RWPE2 (cell line): ENCODE measurements around the gene ZGPAT.
"Not testable (repeated sequence)": the region's sequence is repeated elsewhere in the genome, so short reads cannot be mapped to it uniquely, and the experiment has no call there.

Experiments
- ATAC-seq: fragments of 200-7000 bp; cut with Tn5 transposase; 3 replicates; pipeline ENCODE4 v1.9.1; 2021; ENCODE audit warnings: low read depth
- DNase-seq: peaks from one replicate; pipeline ENCODE4 v3.0.0-alpha.2; 2020; ENCODE audit warnings: low spot score
- H3K27ac ChIP-seq: fragments of 450-650 bp; 2 replicates; pipeline ENCODE4 v1.5.1; 2017; ENCODE audit warnings: mild to moderate bottlenecking; ENCODE audit not compliant: poor library complexity, severe bottlenecking
- H3K27me3 ChIP-seq: fragments of 250-450 bp; sonication (Bioruptor Pico); 2 replicates; pipeline ENCODE4 v1.5.1; 2021; ENCODE audit warnings: mild to moderate bottlenecking, moderate library complexity; ENCODE audit not compliant: insufficient read depth, poor library complexity, severe bottlenecking
- H3K36me3 ChIP-seq: fragments of 250-450 bp; sonication (Bioruptor Pico); 2 replicates; pipeline ENCODE4 v1.5.1; 2020; ENCODE audit warnings: low read depth, mild to moderate bottlenecking, moderate library complexity
- H3K4me1 ChIP-seq: fragments of 250-450 bp; sonication (Bioruptor Pico); 2 replicates; pipeline ENCODE4 v1.5.1; 2021; ENCODE audit warnings: mild to moderate bottlenecking, moderate library complexity; ENCODE audit not compliant: insufficient read depth, poor library complexity, severe bottlenecking
- H3K4me3 ChIP-seq: fragments of 250-450 bp; sonication (Bioruptor Pico); 2 replicates; pipeline ENCODE4 v1.5.1; 2021; ENCODE audit warnings: mild to moderate bottlenecking, moderate library complexity; ENCODE audit not compliant: severe bottlenecking
- H3K9me3 ChIP-seq: fragments of 250-450 bp; sonication (Bioruptor Pico); 2 replicates; pipeline ENCODE4 v1.5.1; 2021; ENCODE audit warnings: mild to moderate bottlenecking, moderate library complexity; ENCODE audit not compliant: severe bottlenecking
- CTCF ChIP-seq: fragments of 450-650 bp; IDR thresholded peaks from one replicate; pipeline ENCODE4 v1.5.1; 2017; ENCODE audit warnings: mild to moderate bottlenecking, moderate library complexity; ENCODE audit not compliant: poor library complexity, severe bottlenecking

ZGPAT gene

GRCh38 chr20:63707558-63708300 lies at the start of gene ZGPAT, which contains the start of gene ARFRP1:
Gene ZGPAT (plus strand): TSS chr20:63708039. CDS start chr20:63708581, 542 bp downstream.
Gene ARFRP1 (minus strand): TSS chr20:63707976. CDS start chr20:63707091, 885 bp downstream.
- peaks cover 11% of the 10 kb centered on the region for H3K4me1 ChIP-seq
- H3K27ac ChIP-seq = peak within 1 kb of the TSS; percentile 73
- peak; percentile 97 for DNase-seq
- peak; percentile 79 for ATAC-seq
- H3K9me3 ChIP-seq = no peaks in the 10 kb centered on the region
- no peaks in the 10 kb centered on the region for H3K27me3 ChIP-seq
- peaks cover 69% of the 10 kb centered on the region for H3K36me3 ChIP-seq
- TF ChIP-seq CTCF = no peak
- H3K4me3 ChIP-seq = peak within 1 kb of the TSS; percentile 72

- DNase-seq = no peak
- Histone ChIP-seq H3K27ac (peak overlapping the region; percentile 48), H3K4me1 (no peaks in the 10 kb centered on the region)
These were observed 49.1 kb upstream of the ZGPAT start for GRCh38 chr20:63658749-63659187.

GRCh38 chr20:63659370-63659769 lies 48.5 kb upstream of the ZGPAT start:
- TF ChIP-seq CTCF = no peak
- no peak for DNase-seq
- H3K27me3 ChIP-seq = no peaks in the 10 kb centered on the region
- H3K4me1 ChIP-seq = no peaks in the 10 kb centered on the region
- ATAC-seq = peak; percentile 13; the same call in 2 of the 3 replicates
- peak overlapping the region; percentile 48 for H3K27ac ChIP-seq
- peaks cover 47% of the 10 kb centered on the region for H3K36me3 ChIP-seq
- H3K9me3 ChIP-seq = no peaks in the 10 kb centered on the region
- peak overlapping the region; percentile 75 for H3K4me3 ChIP-seq

More at GRCh38 chr20:63658749-63659187, 49.1 kb upstream of the ZGPAT start:
- ATAC-seq = peak; percentile 25
- Histone ChIP-seq H3K27me3 (peaks cover 1% of the 10 kb centered on the region), H3K4me3 (peak overlapping the region; percentile 75), H3K36me3 (peaks cover 40% of the 10 kb centered on the region), H3K9me3 (no peaks in the 10 kb centered on the region)
- no peak for TF ChIP-seq CTCF

- ATAC-seq, H3K4me3 ChIP-seq, H3K9me3 ChIP-seq, DNase-seq, H3K27ac ChIP-seq, H3K27me3 ChIP-seq, H3K4me1 ChIP-seq: not testable (repeated sequence)
- H3K36me3 ChIP-seq = peaks cover 55% of the 10 kb centered on the region
These were observed 47.7 kb upstream of the ZGPAT start for GRCh38 chr20:63660174-63660573.

GRCh38 chr20:63660622-63661021 lies 47.2 kb upstream of the ZGPAT start:
- no peak for TF ChIP-seq CTCF
- H3K27me3 ChIP-seq = no peaks in the 10 kb centered on the region
- ATAC-seq = no peak
- no peak overlapping the region for H3K4me3 ChIP-seq
- no peaks in the 10 kb centered on the region for H3K4me1 ChIP-seq
- no peak overlapping the region for H3K27ac ChIP-seq
- peaks cover 59% of the 10 kb centered on the region for H3K36me3 ChIP-seq
- H3K9me3 ChIP-seq = no peaks in the 10 kb centered on the region
- no peak for DNase-seq
